GM18526 (cell line): ENCODE data around the gene GNG12.

Experiments
- POLR2A ChIP-seq: IDR thresholded peaks from 3 replicates; pipeline ENCODE4 v1.6.1; 2011; ENCODE audit not compliant: insufficient read length; ENCODE audit errors: extremely low read depth

Gene GNG12

GRCh38 chr1:67811781-67812180 is 21.5 kb downstream of the GNG12 start:
- no peak for TF ChIP-seq POLR2A

GRCh38 chr1:67809887-67810286 is 23.4 kb downstream of the GNG12 start:
- TF ChIP-seq POLR2A, result no peak

GRCh38 chr1:67807282-67807681 is 26.0 kb downstream of the GNG12 start:
- no peak for TF ChIP-seq POLR2A

- no peak for TF ChIP-seq POLR2A
Observed at GRCh38 chr1:67804710-67805109, 28.6 kb downstream of the GNG12 start.

- no peak for TF ChIP-seq POLR2A
Observed at GRCh38 chr1:67803380-67804279, 29.6 kb downstream of the GNG12 start.

- TF ChIP-seq POLR2A, result no peak
Observed at GRCh38 chr1:67802565-67802964, 30.7 kb downstream of the GNG12 start.

GRCh38 chr1:67801903-67802302 is 31.4 kb downstream of the GNG12 start:
- TF ChIP-seq POLR2A, result no peak

GRCh38 chr1:67795179-67795912 is 37.9 kb downstream of the GNG12 start:
- TF ChIP-seq POLR2A, result no peak

- TF ChIP-seq POLR2A, result no peak
Observed at GRCh38 chr1:67793562-67793961, 39.7 kb downstream of the GNG12 start.

GRCh38 chr1:67792741-67793458 is 40.4 kb downstream of the GNG12 start:
- no peak for TF ChIP-seq POLR2A

- TF ChIP-seq POLR2A, result no peak
Observed at GRCh38 chr1:67792103-67792502, 41.2 kb downstream of the GNG12 start.

- no peak for TF ChIP-seq POLR2A
Observed at GRCh38 chr1:67791686-67792085, 41.6 kb downstream of the GNG12 start.

GRCh38 chr1:67791261-67791660 is 42.0 kb downstream of the GNG12 start:
- no peak for TF ChIP-seq POLR2A

GRCh38 chr1:67790201-67790692 is 43.0 kb downstream of the GNG12 start:
- no peak for TF ChIP-seq POLR2A

GRCh38 chr1:67789551-67789950 is 43.7 kb downstream of the GNG12 start:
- TF ChIP-seq POLR2A, result no peak

- no peak for TF ChIP-seq POLR2A
Observed at GRCh38 chr1:67788904-67789303, 44.4 kb downstream of the GNG12 start.

- no peak for TF ChIP-seq POLR2A
Observed at GRCh38 chr1:67788238-67788790, 45.0 kb downstream of the GNG12 start.
